SHP77 treated with DMSO at 0.1 percent for 48 hours (cell line): ENCODE data around the gene DLGAP4.

Experiments used
- DNase-seq: peaks from one replicate; lab custom pipeline; 2025; lab: John Stamatoyannopoulos, UW

DLGAP4 gene

DNA sequence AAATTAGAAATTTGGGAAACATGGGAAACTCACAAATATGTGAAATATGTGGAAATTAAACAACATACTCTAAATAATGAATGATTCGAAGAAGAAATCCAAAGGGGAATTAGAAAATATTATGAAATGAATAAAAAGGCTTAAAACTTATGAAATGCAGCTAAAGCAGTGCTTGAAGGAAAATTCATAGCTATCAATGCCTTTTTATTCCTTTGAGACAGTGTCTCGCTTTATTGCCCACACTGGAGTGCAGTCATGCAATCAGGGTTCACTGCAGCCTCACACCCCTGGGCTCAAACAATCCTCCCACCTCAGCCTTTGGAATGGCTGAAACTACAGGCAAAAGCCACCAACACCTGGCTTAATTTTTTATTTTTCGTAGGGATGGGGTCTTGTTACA, 259.4 kb downstream of the DLGAP4 start:
- DNase-seq: no peak

DNA sequence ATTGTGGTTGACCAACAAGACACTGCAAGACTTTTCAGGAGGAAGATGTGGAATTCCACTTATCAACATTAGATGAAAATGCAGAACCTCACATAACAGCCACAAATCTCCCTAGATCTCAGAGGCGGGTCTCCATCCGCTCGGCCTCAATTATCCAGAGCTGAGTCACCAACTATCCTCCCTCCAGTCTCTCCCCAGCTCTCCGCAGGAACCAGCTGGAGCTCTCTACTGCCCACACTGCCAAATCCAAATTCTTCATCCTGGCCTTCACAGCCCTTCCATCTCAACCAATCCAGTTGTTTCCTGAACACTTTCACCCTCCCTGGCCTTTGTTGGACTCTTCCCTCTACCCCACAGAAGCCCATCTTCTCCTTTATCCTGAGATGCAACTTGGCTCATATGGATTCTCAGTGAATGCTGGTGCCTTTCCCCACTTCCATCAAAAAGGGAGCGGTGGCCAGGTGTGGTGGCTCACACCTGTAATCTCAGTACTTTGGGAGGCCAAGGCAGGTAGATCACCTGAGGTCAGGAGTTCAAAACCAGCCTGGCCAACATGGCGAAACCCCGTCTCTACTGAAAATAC, 263.8 kb downstream of the DLGAP4 start:
- DNase-seq: no peak

DNA sequence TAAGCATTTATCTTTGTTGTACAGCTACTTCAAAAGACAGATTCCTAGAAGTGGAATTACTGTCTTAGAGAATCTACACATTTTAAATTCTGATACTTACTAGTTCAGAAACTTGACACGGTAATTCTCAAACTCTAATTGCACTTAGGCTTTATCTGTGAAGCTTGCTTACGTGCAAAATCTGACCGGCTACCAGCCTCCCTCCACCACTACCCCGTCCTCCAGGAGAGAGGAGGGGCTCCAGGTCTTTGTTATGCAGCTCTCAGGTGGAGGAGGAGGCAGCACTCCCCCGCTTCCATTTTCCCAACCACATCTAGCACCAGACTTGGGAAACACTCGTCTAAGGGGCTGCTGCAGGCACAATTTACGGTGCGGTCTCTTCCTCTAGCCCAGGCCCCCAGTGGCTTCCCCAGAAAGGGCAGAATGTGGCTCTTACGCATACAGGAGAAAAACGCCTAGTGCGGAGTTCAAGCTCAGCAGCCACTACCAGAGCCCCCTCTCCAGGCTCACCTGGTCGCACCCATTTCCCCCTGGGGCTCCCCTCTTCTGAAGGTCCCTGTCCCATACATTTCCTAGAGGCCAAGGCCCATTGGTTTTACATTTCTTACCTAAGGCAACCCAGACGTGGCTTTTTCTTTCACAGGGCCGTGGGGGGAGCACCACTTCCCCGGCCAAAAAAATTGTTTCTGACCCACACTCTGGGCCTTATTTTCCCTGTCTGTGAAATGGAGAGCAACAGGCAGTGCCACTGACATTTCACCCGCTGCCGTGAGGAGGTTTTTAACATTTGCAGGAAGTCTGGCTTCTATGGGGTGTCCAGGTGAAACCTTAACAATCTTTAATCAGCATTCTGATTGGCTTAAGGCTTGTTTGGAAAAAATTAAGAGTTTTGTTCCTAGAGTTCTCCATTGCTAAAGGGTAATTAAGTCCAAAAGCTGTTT, 265.7 kb downstream of the DLGAP4 start:
- no peak for DNase-seq

DNA sequence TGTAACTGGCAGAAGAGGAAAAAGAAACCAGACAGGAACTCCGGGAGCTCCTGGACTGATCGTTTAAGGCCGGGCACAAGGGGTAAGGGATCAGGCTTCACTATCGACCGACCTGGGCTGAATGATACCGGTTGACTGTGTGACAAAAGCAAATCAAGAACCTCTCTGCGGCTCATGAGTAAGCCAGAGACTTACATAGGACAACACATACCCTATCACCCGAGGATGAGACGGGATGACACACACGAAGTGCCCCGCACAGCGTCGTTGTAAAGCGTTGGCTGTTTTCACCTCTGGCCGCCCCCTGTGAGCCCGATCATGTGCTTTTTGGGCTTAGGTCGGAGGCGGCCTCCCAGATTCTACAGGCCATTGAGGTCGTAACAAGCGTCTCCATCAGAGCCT, 266.6 kb downstream of the DLGAP4 start:
- no peak for DNase-seq

GRCh38 chr20:36573103-36573797, 267.1 kb downstream of the DLGAP4 start, which contains the start of gene TGIF2:
TGIF2 (plus strand) TSS chr20:36573597; CDS start chr20:36578775, 5,178 bp downstream.
- DNase-seq: peak; percentile 21

- DNase-seq: no peak
Measured at GRCh38 chr20:36573798-36574365, 267.7 kb downstream of the DLGAP4 start.

- DNase-seq: no peak
Measured at GRCh38 chr20:36574366-36575135, 268.4 kb downstream of the DLGAP4 start.

DNA sequence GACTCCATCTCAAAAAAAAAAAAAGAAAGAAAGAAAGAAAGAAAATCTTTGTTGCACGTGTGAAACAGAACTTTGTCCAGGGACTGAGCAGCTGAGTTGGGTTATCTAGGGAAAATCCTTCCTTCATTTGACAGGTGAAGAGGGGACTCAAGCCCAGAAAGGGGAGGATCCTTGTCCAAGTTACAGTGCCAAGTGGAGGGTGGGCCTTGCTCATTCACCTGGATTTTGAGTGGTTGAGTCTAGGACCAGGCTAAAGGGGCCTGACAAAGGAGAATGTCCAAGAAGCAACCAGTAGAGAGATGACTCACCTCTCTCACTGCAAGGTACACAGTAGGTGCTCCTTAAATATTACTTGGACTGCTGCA, 269.9 kb downstream of the DLGAP4 start:
- no peak for DNase-seq
